Activated CD4-positive, alpha-beta memory T cell treated with anti-CD3 and anti-CD28 coated beads for 36 hours (primary cell): ENCODE data around the gene LSR. TPM values are rescaled to one million over a fixed set of nuclear protein-coding genes. Genes with fewer than 3 reads are reported as not detected.

ENCODE experiments used
- CTCF ChIA-PET: fragments of 350-600 bp; sonication (Branson Sonifier 250); formaldehyde crosslinking; loops from one replicate; lab custom pipeline; 2021; ENCODE audit warnings: antibody characterized with exemption, inconsistent platforms; lab: Charles Lee
- POLR2A ChIA-PET: fragments of 350-600 bp; sonication (Branson Sonifier 250); formaldehyde crosslinking; loops from one replicate; lab custom pipeline; 2021; ENCODE audit warnings: antibody characterized with exemption; lab: Charles Lee
- DNase-seq: peaks from one replicate; pipeline ENCODE4 v3.0.0-alpha.2; 2020
- H3K27ac Mint-ChIP-seq: one replicate; pipeline ENCODE4 v1.8.0; 2021; ENCODE audit warnings: mixed read lengths
- H3K27me3 Mint-ChIP-seq: one replicate; pipeline ENCODE4 v1.8.0; 2021; ENCODE audit warnings: mixed read lengths
- H3K36me3 Mint-ChIP-seq: one replicate; pipeline ENCODE4 v1.8.0; 2021; ENCODE audit warnings: mixed read lengths
- H3K4me1 Mint-ChIP-seq: one replicate; pipeline ENCODE4 v1.8.0; 2021; ENCODE audit warnings: low read depth, mixed read lengths
- H3K4me3 Mint-ChIP-seq: one replicate; pipeline ENCODE4 v1.8.0; 2021; ENCODE audit warnings: mild to moderate bottlenecking, mixed read lengths
- H3K9me3 Mint-ChIP-seq: one replicate; pipeline ENCODE4 v1.8.0; 2021; ENCODE audit warnings: mixed read lengths
- intact Hi-C: fragments of 100-400 bp; cut with micrococcal nuclease; formaldehyde crosslinking; loops from one replicate; pipeline ENCODE4 v1.15.1; 2023
- total RNA-seq, 2 experiments: library from RNA; stranded (reverse); gene quantifications; one replicate each; pipeline ENCODE4 v1.2.3, GENCODE V29; 2021

LSR gene
- total RNA-seq, 2 experiments from 2014 or later, result 25.4 to 28.7 TPM

DNA sequence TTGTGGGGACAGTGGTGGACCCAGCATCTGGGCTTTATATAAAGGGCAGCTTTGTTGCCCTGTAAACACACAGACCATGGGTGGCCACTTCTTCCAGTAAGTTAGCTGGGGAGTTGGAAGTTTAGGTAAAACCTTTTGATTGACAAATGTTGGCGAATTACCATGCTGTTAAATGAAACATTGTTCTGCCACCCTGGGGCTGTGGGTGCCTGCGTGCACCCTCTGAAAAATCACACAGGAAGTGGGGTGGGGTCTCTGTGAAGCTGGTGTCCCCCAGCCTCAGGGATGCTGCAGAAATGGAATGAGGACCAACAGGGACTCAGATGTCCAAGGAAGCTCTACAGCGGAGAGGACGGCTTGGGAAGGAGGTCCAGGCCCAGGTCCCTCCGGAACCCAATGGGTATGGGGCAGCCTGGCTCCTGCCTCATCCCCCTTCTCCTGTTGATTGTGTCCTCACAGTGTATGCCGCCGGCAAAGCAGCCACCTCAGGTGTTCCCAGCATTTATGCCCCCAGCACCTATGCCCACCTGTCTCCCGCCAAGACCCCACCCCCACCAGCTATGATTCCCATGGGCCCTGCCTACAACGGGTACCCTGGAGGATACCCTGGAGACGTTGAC, 17.2 kb downstream of the LSR start:
- peaks cover 23% of the 10 kb centered on the region for H3K36me3 Mint-ChIP-seq
- H3K4me3 Mint-ChIP-seq, result peak overlapping the region; percentile 87
- POLR2A ChIA-PET, result interaction anchor here (0.7 kb wide), 1 partner anchor 54 kb away, joined by 3 read pairs; no protein-coding TSS in a partner anchor
- H3K4me1 Mint-ChIP-seq, result peaks cover 22% of the 10 kb centered on the region
- H3K27ac Mint-ChIP-seq, result peak overlapping the region; percentile 52
- intact Hi-C loops, result loop anchor here (5.0 kb wide), 1 partner anchor 124 kb away; the partner anchor contains the start of gene FXYD7
- H3K9me3 Mint-ChIP-seq, result no peaks in the 10 kb centered on the region
- no peak for DNase-seq
- H3K27me3 Mint-ChIP-seq, result no peaks in the 10 kb centered on the region
- CTCF ChIA-PET, result interaction anchor here (0.8 to 1.6 kb wide), 2 partner anchors 54 to 125 kb away, joined by 3 to 5 read pairs; no protein-coding TSS in a partner anchor

DNA sequence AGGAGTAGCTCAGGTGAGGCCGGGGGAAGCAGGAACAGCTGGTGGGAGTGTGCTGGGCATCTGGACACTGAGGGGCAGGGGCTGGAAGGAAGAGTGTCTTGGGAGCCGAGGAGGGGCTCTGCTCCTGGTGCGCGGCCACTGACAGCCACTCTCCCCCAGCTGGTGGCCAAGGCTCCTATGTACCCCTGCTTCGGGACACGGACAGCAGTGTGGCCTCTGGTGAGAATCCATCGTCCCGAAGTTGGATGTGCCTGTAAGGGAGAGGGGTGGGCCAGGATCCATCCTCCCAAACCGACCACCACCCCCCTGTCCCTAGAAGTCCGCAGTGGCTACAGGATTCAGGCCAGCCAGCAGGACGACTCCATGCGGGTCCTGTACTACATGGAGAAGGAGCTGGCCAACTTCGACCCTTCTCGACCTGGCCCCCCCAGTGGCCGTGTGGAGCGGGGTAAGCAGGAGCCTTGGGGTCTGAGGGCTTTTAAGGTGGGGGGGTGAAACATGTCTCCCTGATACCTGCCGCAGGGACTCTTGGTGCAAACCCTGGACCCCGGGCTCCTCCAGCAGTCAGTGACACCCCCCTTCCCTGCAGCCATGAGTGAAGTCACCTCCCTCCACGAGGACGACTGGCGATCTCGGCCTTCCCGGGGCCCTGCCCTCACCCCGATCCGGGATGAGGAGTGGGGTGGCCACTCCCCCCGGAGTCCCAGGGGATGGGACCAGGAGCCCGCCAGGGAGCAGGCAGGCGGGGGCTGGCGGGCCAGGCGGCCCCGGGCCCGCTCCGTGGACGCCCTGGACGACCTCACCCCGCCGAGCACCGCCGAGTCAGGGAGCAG, 17.9 kb downstream of the LSR start:
- Mint-ChIP-seq H3K4me3 (peak overlapping the region; percentile 87), H3K36me3 (peaks cover 29% of the 10 kb centered on the region), H3K27ac (peak overlapping the region; percentile 93), H3K4me1 (peaks cover 23% of the 10 kb centered on the region), H3K9me3 (no peaks in the 10 kb centered on the region), H3K27me3 (no peaks in the 10 kb centered on the region)
- no peak for DNase-seq
- intact Hi-C loops, result loop anchor here (5.0 kb wide), 1 partner anchor 124 kb away; the partner anchor contains the start of gene FXYD7
- ChIA-PET CTCF (interaction anchor here (0.8 to 1.6 kb wide), 2 partner anchors 55 to 125 kb away, joined by 3 to 5 read pairs; no protein-coding TSS in a partner anchor), POLR2A (interaction anchor here (0.7 kb wide), 1 partner anchor 55 kb away, joined by 3 read pairs; no protein-coding TSS in a partner anchor)

DNA sequence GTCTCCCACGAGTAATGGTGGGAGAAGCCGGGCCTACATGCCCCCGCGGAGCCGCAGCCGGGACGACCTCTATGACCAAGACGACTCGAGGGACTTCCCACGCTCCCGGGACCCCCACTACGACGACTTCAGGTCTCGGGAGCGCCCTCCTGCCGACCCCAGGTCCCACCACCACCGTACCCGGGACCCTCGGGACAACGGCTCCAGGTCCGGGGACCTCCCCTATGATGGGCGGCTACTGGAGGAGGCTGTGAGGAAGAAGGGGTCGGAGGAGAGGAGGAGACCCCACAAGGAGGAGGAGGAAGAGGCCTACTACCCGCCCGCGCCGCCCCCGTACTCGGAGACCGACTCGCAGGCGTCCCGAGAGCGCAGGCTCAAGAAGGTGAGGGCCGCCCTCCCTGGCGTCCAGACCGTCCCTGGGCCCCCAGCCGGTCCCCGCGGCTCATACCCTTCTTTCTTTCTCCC, 18.6 kb downstream of the LSR start:
- Mint-ChIP-seq H3K27me3 (no peaks in the 10 kb centered on the region), H3K4me1 (peaks cover 28% of the 10 kb centered on the region), H3K9me3 (no peaks in the 10 kb centered on the region), H3K36me3 (peaks cover 35% of the 10 kb centered on the region), H3K4me3 (peak overlapping the region; percentile 87), H3K27ac (peak overlapping the region; percentile 93)
- ChIA-PET POLR2A (no interaction called here), CTCF (no interaction called here)
- peak; percentile 51 for DNase-seq
- intact Hi-C loops, result loop anchor here (5.0 kb wide), 1 partner anchor 125 kb away; the partner anchor contains the start of gene FXYD7

DNA sequence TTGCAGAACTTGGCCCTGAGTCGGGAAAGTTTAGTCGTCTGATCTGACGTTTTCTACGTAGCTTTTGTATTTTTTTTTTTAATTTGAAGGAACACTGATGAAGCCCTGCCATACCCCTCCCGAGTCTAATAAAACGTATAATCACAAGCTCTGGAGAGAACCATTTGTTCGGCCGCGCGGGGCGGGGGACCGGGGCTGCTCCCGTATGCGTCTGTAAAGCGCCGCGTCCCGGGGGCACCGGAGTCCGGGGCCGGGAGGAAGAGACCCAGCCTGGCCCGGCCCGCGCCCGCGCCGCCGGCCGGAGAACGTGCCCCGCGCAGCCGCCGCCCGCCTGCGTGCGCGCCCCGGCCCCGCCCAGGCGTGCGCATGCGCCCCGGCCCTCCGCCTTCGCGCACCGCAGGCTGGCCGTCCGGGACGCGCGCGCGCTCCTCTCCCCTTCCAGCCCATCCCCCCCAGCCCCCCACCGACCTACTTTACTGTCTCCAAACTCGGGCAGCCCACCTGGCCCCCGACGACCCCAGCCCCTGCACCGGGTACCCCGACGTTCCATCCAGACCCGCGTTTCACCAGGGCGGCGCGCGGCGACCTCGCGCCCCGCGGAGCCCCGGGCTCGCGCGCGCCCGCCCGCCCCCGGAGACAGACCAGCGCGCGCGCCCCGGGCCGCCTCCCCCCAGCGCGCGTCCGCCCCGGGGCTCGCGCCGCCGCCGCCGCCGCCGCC, 19.2 kb downstream of the LSR start:
- peaks cover 36% of the 10 kb centered on the region for H3K36me3 Mint-ChIP-seq
- peaks cover 28% of the 10 kb centered on the region for H3K4me1 Mint-ChIP-seq
- peak overlapping the region; percentile 93 for H3K27ac Mint-ChIP-seq
- peak; percentile 77 for DNase-seq
- intact Hi-C loops, result loop anchor here (2.0 to 5.0 kb wide), 3 partner anchors 53 to 126 kb away; partner anchors contain the start of genes FXYD5 and FXYD7
- no peaks in the 10 kb centered on the region for H3K27me3 Mint-ChIP-seq
- H3K4me3 Mint-ChIP-seq, result peak overlapping the region; percentile 87
- H3K9me3 Mint-ChIP-seq, result no peaks in the 10 kb centered on the region
- POLR2A ChIA-PET, result interaction anchor here (0.6 to 1.2 kb wide), 2 partner anchors 28 to 126 kb away, joined by 3 to 4 read pairs; no protein-coding TSS in a partner anchor
- CTCF ChIA-PET, result interaction anchor here (0.7 kb wide), 1 partner anchor 127 kb away, joined by 3 read pairs; no protein-coding TSS in a partner anchor

DNA sequence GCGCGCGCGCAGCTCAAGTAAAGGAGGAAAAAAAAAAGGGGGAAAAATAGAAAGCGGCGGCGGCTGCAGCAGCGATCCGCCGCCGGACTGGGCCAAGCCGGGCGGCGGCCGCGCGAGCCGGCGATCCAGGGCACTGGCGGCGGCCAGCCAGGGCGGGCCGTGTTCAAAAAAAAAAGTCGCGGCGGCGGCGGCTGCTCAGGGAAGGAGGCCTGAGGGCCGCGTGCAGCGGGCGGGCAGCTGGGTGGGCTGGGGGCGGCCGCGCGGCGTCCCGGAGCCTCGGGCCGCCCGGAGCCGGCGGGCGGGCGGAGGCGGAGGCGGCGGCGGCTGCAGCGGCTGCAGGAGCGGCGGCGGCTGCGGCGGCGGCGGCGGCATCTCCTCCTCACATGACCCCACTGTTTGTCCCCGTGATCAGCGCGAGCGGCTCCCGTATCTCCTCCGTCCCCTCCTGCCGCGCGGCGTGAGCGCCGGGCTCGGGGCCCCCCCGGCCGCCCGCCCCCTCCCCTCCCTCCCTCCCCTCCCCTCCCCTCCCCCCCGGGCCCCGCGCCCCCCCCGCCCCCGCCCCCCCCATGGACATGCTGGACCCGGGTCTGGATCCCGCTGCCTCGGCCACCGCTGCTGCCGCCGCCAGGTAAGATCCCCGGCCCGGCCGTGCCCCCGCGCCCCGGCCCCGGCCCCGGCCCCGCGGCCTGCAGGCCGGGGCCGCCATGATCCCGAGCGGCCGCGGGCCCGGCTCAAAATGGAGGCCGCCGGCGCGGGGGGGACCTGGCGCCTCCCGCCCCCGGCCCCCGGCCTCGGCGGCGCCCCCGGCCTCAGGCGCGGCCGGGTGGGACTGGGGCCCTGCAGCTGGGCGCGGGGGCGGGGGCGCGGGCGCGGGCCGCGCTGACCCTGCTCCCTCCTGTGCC, 20.0 kb downstream of the LSR start, which contains the start of gene USF2:
TSS of gene USF2 (plus strand) at position 427 of the 902 bp plus-strand sequence. CDS start at position 567, 140 bp downstream.
- Mint-ChIP-seq H3K27ac (peak within 1 kb of the TSS; percentile 93), H3K4me1 (peaks cover 28% of the 10 kb centered on the region), H3K9me3 (no peaks in the 10 kb centered on the region), H3K4me3 (peak within 1 kb of the TSS; percentile 87), H3K27me3 (no peaks in the 10 kb centered on the region), H3K36me3 (peaks cover 41% of the 10 kb centered on the region)
- DNase-seq, result peak; percentile 78
- intact Hi-C loops, result loop anchor here (1.0 to 5.0 kb wide), 4 partner anchors 20 to 126 kb away; partner anchors contain the start of genes FXYD5 and FXYD7
- POLR2A ChIA-PET, result interaction anchor here (0.6 to 1.2 kb wide), 4 partner anchors 28 to 263 kb away, joined by 3 to 4 read pairs (median 3); no protein-coding TSS in a partner anchor
- CTCF ChIA-PET, result interaction anchor here (0.7 to 2.1 kb wide), 5 partner anchors 115 to 199 kb away, joined by 3 to 9 read pairs (median 3); partner anchors contain the start of gene FXYD5

DNA sequence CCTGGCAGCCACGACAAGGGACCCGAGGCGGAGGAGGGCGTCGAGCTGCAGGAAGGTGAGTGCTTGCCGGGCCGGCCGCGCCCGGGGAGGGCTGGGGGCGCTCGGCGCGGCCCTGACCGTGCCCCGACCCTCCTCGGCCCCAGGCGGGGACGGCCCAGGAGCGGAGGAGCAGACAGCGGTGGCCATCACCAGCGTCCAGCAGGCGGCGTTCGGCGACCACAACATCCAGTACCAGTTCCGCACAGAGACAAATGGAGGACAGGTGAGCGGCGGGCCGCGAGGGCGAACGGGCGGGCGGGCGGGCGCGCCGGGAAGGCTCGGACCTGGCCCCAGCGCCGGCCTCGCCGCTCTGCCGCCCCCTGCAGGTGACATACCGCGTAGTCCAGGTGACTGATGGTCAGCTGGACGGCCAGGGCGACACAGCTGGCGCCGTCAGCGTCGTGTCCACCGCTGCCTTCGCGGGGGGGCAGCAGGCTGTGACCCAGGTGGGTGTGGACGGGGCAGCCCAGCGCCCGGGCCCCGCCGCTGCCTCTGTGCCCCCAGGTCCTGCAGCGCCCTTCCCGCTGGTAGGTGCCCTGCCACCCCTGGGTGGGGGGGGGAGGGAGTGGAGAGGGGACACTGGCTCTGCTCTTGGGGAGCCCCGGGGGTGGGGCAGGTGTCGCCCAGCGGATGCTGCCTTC, 20.8 kb downstream of the LSR start:
- CTCF ChIA-PET, result interaction anchor here (0.5 to 2.1 kb wide), 5 partner anchors 115 to 199 kb away, joined by 3 to 9 read pairs (median 4); partner anchors contain the start of gene FXYD5
- Mint-ChIP-seq H3K27ac (peak overlapping the region; percentile 74), H3K36me3 (peaks cover 44% of the 10 kb centered on the region), H3K9me3 (no peaks in the 10 kb centered on the region), H3K4me1 (peaks cover 28% of the 10 kb centered on the region), H3K4me3 (peak overlapping the region; percentile 56), H3K27me3 (no peaks in the 10 kb centered on the region)
- POLR2A ChIA-PET, result no interaction called here
- intact Hi-C loops, result loop anchor here (1.0 to 5.0 kb wide), 4 partner anchors 21 to 127 kb away; partner anchors contain the start of genes FXYD5 and FXYD7
- peak; percentile 88 for DNase-seq

DNA sequence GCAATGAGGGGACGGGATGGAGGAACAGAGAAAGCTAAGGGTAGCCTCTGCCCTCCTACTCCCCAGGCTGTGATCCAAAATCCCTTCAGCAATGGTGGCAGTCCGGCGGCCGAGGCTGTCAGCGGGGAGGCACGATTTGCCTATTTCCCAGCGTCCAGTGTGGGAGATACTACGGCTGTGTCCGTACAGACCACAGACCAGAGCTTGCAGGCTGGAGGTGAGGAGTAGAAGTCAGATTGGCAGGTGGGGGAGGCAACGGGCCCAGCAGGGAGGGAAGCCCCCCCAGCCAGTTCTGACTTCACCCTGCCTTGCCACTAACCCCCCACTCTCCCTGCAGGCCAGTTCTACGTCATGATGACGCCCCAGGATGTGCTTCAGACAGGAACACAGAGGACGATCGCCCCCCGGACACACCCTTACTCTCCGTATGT, 21.6 kb downstream of the LSR start:
- ChIA-PET CTCF (interaction anchor here (1.0 to 2.1 kb wide), 3 partner anchors 129 to 225 kb away, joined by 3 to 9 read pairs (median 4); no protein-coding TSS in a partner anchor), POLR2A (no interaction called here)
- H3K36me3 Mint-ChIP-seq, result peaks cover 51% of the 10 kb centered on the region
- no peak for DNase-seq
- peaks cover 27% of the 10 kb centered on the region for H3K4me1 Mint-ChIP-seq
- intact Hi-C loops, result no loop called here
- H3K27ac Mint-ChIP-seq, result peak overlapping the region; percentile 38
- H3K9me3 Mint-ChIP-seq, result no peaks in the 10 kb centered on the region
- peak overlapping the region; percentile 48 for H3K4me3 Mint-ChIP-seq
- H3K27me3 Mint-ChIP-seq, result no peaks in the 10 kb centered on the region

DNA sequence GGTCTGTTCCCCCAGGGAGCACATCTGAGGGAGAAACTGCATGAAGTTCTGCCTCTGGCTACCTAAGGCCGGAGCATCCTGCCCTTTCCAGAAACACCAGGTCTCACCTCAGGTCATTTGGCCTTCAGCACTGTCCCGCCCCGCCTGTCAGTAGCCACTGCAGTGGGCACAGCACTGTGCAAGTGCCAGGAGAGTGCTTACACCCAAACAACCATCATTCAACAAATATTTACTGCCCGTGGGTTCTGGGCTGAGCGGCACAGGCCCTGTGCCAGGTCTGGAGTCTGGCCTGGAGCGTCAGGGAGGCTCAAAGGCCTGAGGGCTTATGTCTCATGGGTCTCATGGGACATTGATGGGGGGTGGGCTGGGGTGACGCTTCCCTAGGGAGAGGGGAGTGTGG, 22.7 kb downstream of the LSR start:
- Mint-ChIP-seq H3K4me3 (no peak overlapping the region), H3K9me3 (no peaks in the 10 kb centered on the region), H3K27me3 (no peaks in the 10 kb centered on the region), H3K36me3 (peaks cover 50% of the 10 kb centered on the region), H3K27ac (no peak overlapping the region), H3K4me1 (peaks cover 16% of the 10 kb centered on the region)
- CTCF ChIA-PET, result interaction anchor here (0.6 kb wide), 1 partner anchor 157 kb away, joined by 3 read pairs; no protein-coding TSS in a partner anchor
- DNase-seq, result no peak
- POLR2A ChIA-PET, result no interaction called here
- intact Hi-C loops, result no loop called here

DNA sequence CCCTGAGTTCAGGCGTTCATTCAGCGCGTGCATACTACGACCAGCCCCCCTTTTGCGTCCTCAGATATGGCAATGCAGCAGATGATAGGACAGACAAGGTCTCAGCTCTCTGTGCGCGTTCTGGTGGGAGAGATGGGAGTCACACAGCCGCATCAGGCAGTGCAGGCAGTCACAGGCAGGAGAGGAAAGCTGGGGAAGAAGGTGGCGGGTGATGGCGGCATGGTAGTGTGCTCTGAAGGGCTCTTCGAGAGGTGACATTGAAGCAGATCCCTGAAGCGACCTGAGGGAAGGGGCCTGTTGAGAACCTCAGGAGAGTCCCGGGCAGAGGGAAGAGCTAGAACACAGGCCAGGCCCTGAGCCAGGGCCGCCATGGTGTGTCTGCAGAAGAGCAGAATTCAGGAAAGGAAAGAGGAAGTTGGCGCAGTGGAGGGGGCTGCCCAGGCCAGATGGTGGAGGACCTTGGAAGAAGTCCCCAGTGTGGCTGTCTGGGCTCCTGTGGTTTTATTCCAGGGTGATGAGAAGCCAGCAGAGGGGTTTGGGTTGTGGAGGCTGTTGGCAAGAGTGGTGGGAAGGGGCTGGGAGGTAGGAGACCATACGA, 23.4 kb downstream of the LSR start:
- ChIA-PET CTCF (interaction anchor here (0.6 kb wide), 1 partner anchor 158 kb away, joined by 3 read pairs; no protein-coding TSS in a partner anchor), POLR2A (no interaction called here)
- intact Hi-C loops, result no loop called here
- Mint-ChIP-seq H3K9me3 (no peaks in the 10 kb centered on the region), H3K4me1 (peaks cover 16% of the 10 kb centered on the region), H3K36me3 (peaks cover 52% of the 10 kb centered on the region), H3K27me3 (no peaks in the 10 kb centered on the region), H3K4me3 (no peak overlapping the region), H3K27ac (no peak overlapping the region)
- no peak for DNase-seq
